K562 (cell line): Measurements from ENCODE around the gene NAA40. TPM values are rescaled to one million over a fixed set of nuclear protein-coding genes. Genes with fewer than 3 reads are reported as not detected.

Source experiments
- ATAC-seq: fragments of 200-7000 bp; cut with Tn5 transposase; 3 replicates; pipeline ENCODE4 v1.9.1; 2020; ENCODE audit warnings: moderate library complexity
- BruUV-seq: library from RNA; stranded (reverse); fragments of 400-500 nt; replicated peaks from 2 replicates; lab custom pipeline; 2021; lab: Mats Ljungman, UMichigan
- CTCF ChIA-PET: fragments of 300-600 bp; formaldehyde crosslinking; extraction: SDS; loops from one replicate; lab custom pipeline; 2021; ENCODE audit warnings: low intra/inter-chr PET ratio; lab: Yijun Ruan, JAX
- POLR2A ChIA-PET: fragments of 300-600, 350-650 bp; sonication (Branson Sonifier 250); formaldehyde crosslinking; extraction: SDS; loops from one replicate; lab custom pipeline; 2021; ENCODE audit warnings: antibody characterized with exemption, inconsistent platforms; lab: Yijun Ruan, JAX
- DNase-seq, 4 experiments: peaks; one replicate each; pipeline versions ENCODE4 v3.0.0 to v3.0.0-alpha.2; 2011 to 2018; ENCODE audit warnings: low spot score in 3 of 4, mixed read lengths in 3 of 4; ENCODE audit errors: extremely low read depth in 1 of 4
- FAIRE-seq: peaks from 2 replicates; lab custom pipeline; 2011; peaks lifted over from hg19 to GRCh38; lab: Jason Lieb, UNC
- H2AFZ ChIP-seq: 2 replicates; pipeline ENCODE4 v1.6.0; 2011; ENCODE audit warnings: low read depth, low read length, control low read depth, inconsistent platforms
- H3K27ac ChIP-seq: fragments of 200-600 bp; 3 replicates; pipeline ENCODE4 v1.8.0; 2011; ENCODE audit warnings: low read depth, mild to moderate bottlenecking, control low read depth, inconsistent platforms, low read length, moderate library complexity, mixed read lengths; ENCODE audit errors: extremely low read depth
- H3K27me3 ChIP-seq, 2 experiments: fragments of 300-600 bp in 1 of 2; 2 replicates in 1 of 2; 3 replicates in 1 of 2; pipeline versions ENCODE4 v1.6.0 to v1.8.0; 2011; ENCODE audit warnings: inconsistent platforms in 2 of 2, low read length in 2 of 2, mild to moderate bottlenecking in 1 of 2, mixed read lengths in 1 of 2, moderate library complexity in 1 of 2; ENCODE audit not compliant: control insufficient read depth in 2 of 2, insufficient read depth in 2 of 2
- H3K36me3 ChIP-seq: fragments of 300-600 bp; 3 replicates; pipeline ENCODE4 v1.8.0; 2011; ENCODE audit warnings: mild to moderate bottlenecking, low read length, inconsistent platforms; ENCODE audit not compliant: control insufficient read depth, insufficient read depth
- H3K4me1 ChIP-seq, 2 experiments: fragments of 200-600 bp in 1 of 2; replicated peaks in 1 of 2; 2 replicates in 1 of 2; 3 replicates in 1 of 2; pipeline versions ENCODE4 v1.5.1 to v1.8.0; 2011; ENCODE audit warnings: inconsistent platforms in 2 of 2, low read length in 2 of 2, mild to moderate bottlenecking in 1 of 2, mixed read lengths in 1 of 2, moderate library complexity in 1 of 2; ENCODE audit not compliant: control insufficient read depth in 2 of 2, insufficient read depth in 2 of 2
- H3K4me2 ChIP-seq: 2 replicates; pipeline ENCODE4 v1.6.1; 2011; ENCODE audit warnings: low read length, control low read depth, inconsistent platforms, mixed read lengths; ENCODE audit not compliant: insufficient read depth
- H3K4me3 ChIP-seq: fragments of 200-600 bp; sonication (generic), shearing (Covaris generic); 2 replicates; pipeline ENCODE4 v1.5.1; 2016; ENCODE audit warnings: control low read depth, inconsistent platforms
- H3K79me2 ChIP-seq: fragments of 200-600 bp; 3 replicates; pipeline ENCODE4 v1.8.0; 2011; ENCODE audit warnings: low read length, inconsistent platforms; ENCODE audit not compliant: control insufficient read depth, insufficient read depth
- H3K9ac ChIP-seq, 2 experiments: 2 replicates each; pipeline versions ENCODE4 v1.6.0 to v1.6.1; 2011; ENCODE audit warnings: low read depth in 2 of 2, low read length in 2 of 2, control low read depth in 1 of 2, inconsistent platforms in 1 of 2, mild to moderate bottlenecking in 1 of 2, mixed read lengths in 1 of 2; ENCODE audit not compliant: insufficient read depth in 1 of 2
- H3K9me1 ChIP-seq: one replicate; pipeline ENCODE4 v1.6.0; 2011; ENCODE audit warnings: inconsistent platforms, mild to moderate bottlenecking, low read length, moderate library complexity; ENCODE audit not compliant: control insufficient read depth, insufficient read depth
- H3K9me3 ChIP-seq: replicated peaks from 2 replicates; pipeline ENCODE4 v1.5.1; 2011; ENCODE audit warnings: low read depth, low read length, inconsistent platforms; ENCODE audit not compliant: control insufficient read depth, insufficient read depth
- H4K20me1 ChIP-seq: replicated peaks from 2 replicates; pipeline ENCODE4 v1.6.1; 2011; ENCODE audit warnings: low read length, inconsistent platforms, mixed read lengths; ENCODE audit not compliant: control insufficient read depth, insufficient read depth
- L3MBTL2 ChIP-seq: fragments of 450-650 bp; IDR thresholded peaks from 2 replicates; pipeline ENCODE4 v1.6.1; 2016; ENCODE audit warnings: mild to moderate bottlenecking, moderate library complexity
- MYC ChIP-seq, 2 experiments: fragments of 250-450 bp in 1 of 2; sonication (Bioruptor Pico) in 1 of 2; IDR thresholded peaks; 2 replicates each; pipeline versions ENCODE4 v1.5.1 to v1.6.1; 2012 to 2021; ENCODE audit warnings: low read depth in 2 of 2, borderline replicate concordance in 1 of 2, improper control_type of control experiment in 1 of 2, low read length in 1 of 2, mild to moderate bottlenecking in 1 of 2, moderate library complexity in 1 of 2
- SPI1 ChIP-seq: IDR thresholded peaks from 2 replicates; pipeline ENCODE4 v1.6.1; 2011; ENCODE audit warnings: low read depth, low read length, control low read depth, borderline replicate concordance
- ZNF589 ChIP-seq: fragments of 200-800 bp; sonication (Bioruptor generic); IDR thresholded peaks from 2 replicates; pipeline ENCODE4 v1.6.1; 2016; ENCODE audit warnings: low read depth, missing genetic modification characterization, missing compliant biosample characterization
- ZNF766 ChIP-seq: fragments of 200-800 bp; sonication (Bioruptor generic); conservative IDR thresholded peaks from 2 replicates; pipeline ENCODE4 v1.6.1; 2016; ENCODE audit warnings: missing genetic modification characterization, missing compliant biosample characterization
- WGBS: fragments of 100-300 bp; shearing (Covaris generic); methylation state at CpG from one replicate; pipeline ENCODE4 v1.1.6; 2016; ENCODE audit warnings: low coverage, mixed read lengths; ENCODE audit not compliant: insufficient coverage; ENCODE audit errors: missing lambda C conversion rate; 5-methylcytosine and 5-hydroxymethylcytosine counted together
- in situ Hi-C: fragments of 300-500 bp; cut with MboI; formaldehyde crosslinking; loops from 4 replicates; pipeline ENCODE4 v1.15.0; 2018; ENCODE audit warnings: inconsistent platforms, mixed read lengths
- intact Hi-C: fragments of 100-400 bp; cut with micrococcal nuclease; formaldehyde crosslinking; loops from 2 replicates; pipeline ENCODE4 v1.14.2; 2022
- polyA plus RNA-seq, 8 experiments: library from polyadenylated mRNA; depleted of rRNA in 4 of 8; stranded (reverse) in 5 of 8; unstranded in 3 of 8; fragments of >200 nt; fragmentation: Nextera tagmentation in 2 of 8; fragmentation: Illumina TruSeq in 1 of 8; extraction: Ambion mirVana in 2 of 8; extraction: Trizol in 1 of 8; gene quantifications; 2 replicates each; pipeline versions ENCODE4 v1.2.1 to v1.2.3, GENCODE V29; 2011 to 2014; ENCODE audit warnings: inconsistent platforms in 1 of 8, missing spikeins in 1 of 8
- total RNA-seq, 7 experiments: library from RNA; depleted of rRNA in 6 of 7; stranded (reverse); fragments of >200 nt in 6 of 7; fragmentation: Illumina TruSeq in 2 of 7; extraction: Trizol in 2 of 7; gene quantifications; 2 replicates each; pipeline versions ENCODE4 v1.2.1 to v1.2.3, GENCODE V29; 2011 to 2021; ENCODE audit warnings: low replicate concordance in 1 of 7
- TF ChIP-seq, protein P1 (sequence below): sonication (generic); formaldehyde crosslinking; IDR thresholded peaks from 2 replicates; pipeline ENCODE4 v1.9.0; 2022; ENCODE audit warnings: mild to moderate bottlenecking, missing genetic modification reagents
- TF ChIP-seq, protein P2 (sequence below): fragments of 450-650 bp; formaldehyde crosslinking; IDR thresholded peaks from 2 replicates; pipeline ENCODE4 v1.4.0; 2020; ENCODE audit warnings: mild to moderate bottlenecking, mixed read lengths
- TF ChIP-seq, protein P3 (sequence below), 2 experiments: fragments of 200-800 bp in 1 of 2; sonication (Bioruptor generic) in 1 of 2; sonication (generic) in 1 of 2; formaldehyde crosslinking in 1 of 2; IDR thresholded peaks in 1 of 2; conservative IDR thresholded peaks in 1 of 2; 2 replicates each; pipeline versions ENCODE4 v1.5.0 to v1.6.1; 2016 to 2020; ENCODE audit warnings: missing compliant biosample characterization in 1 of 2, missing genetic modification characterization in 1 of 2, missing genetic modification reagents in 1 of 2

Gene NAA40
- total and polyA plus RNA-seq, 9 of the 15 experiments (the other 6 are each of a cell fraction or from before 2014, with no cell fraction given): 6.2 to 39.0 (median 23.1) TPM

DNA sequence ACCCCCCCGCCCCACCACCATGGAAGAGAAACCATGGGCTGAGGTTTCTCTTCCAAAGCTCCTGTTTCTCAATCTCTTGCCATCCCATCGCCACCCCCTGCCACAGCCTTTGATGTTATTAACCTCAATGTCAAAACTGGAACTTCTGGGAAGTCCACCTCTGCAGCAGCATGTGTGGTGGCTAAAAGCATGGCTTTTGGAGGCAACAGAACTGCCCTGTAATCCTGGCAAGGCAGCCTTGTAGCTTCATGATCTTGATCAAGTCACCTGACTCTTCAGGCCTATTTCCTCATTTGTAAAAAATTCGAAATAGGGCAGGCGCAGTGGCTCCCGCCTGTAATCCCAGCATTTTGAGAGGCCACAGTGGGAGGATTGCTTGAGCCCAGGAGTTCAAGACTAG lies 32.1 kb downstream of the NAA40 start:
- Histone ChIP-seq H2AFZ (peak overlapping the region; percentile 48; the same call in 1 of the 2 replicates), H3K79me2 (peaks cover 16% of the 10 kb centered on the region), H3K4me2 (no peak overlapping the region), H3K9me3 (no peaks in the 10 kb centered on the region), H4K20me1 (peaks cover 3% of the 10 kb centered on the region), H3K27me3 (no peaks in the 10 kb centered on the region), H3K4me3 (no peak overlapping the region), H3K9ac (peak overlapping the region in 1 of 2 experiments; percentile 75; a peak in 1 of 4 replicates), H3K4me1 (peaks cover 7 to 13% of the 10 kb centered on the region in 2 experiments), H3K27ac (peak overlapping the region; percentile 29; the same call in 1 of the 3 replicates), H3K9me1 (no peaks in the 10 kb centered on the region), H3K36me3 (peaks cover 3% of the 10 kb centered on the region; the same call in 2 of the 3 replicates)
- intact Hi-C loops (no loop called here), in situ Hi-C loops (no loop called here)
- ChIA-PET CTCF (no interaction called here), POLR2A (interaction anchor here (0.9 kb wide), 2 partner anchors 18 to 131 kb away, joined by 4 read pairs; no protein-coding TSS in a partner anchor)
- FAIRE-seq (no peak), DNase-seq (peak in 1 of 4 experiments; percentile 34), ATAC-seq (no peak)
- WGBS: 31% methylated on average over 4 of the region's 5 CpGs
- BruUV-seq: no TSS peak
- TF ChIP-seq ZNF589 (0 out of 2 replicates have a peak, but pooled peaks have one; percentile 45), L3MBTL2 (peak; percentile 76), ZNF766 (CRISPR knock-in tag) (0 out of 2 replicates have a peak, but pooled peaks have one; percentile 66), SPI1 (peak; percentile 21; the same call in 1 of the 2 replicates), MYC (IDR thresholded peaks at IDR 0.05; ENCODE audit: low read depth, low read length) (0 out of 2 replicates have a peak, but pooled peaks have one; percentile 28), MYC (CRISPR knock-in tag; IDR thresholded peaks at IDR 0.05; ENCODE audit: borderline replicate concordance, low read depth) (no peak)
- TF ChIP-seq, protein P1, sequence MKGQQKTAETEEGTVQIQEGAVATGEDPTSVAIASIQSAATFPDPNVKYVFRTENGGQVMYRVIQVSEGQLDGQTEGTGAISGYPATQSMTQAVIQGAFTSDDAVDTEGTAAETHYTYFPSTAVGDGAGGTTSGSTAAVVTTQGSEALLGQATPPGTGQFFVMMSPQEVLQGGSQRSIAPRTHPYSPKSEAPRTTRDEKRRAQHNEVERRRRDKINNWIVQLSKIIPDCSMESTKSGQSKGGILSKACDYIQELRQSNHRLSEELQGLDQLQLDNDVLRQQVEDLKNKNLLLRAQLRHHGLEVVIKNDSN (CRISPR knock-in tag): peak; percentile 66
- TF ChIP-seq, protein P2, sequence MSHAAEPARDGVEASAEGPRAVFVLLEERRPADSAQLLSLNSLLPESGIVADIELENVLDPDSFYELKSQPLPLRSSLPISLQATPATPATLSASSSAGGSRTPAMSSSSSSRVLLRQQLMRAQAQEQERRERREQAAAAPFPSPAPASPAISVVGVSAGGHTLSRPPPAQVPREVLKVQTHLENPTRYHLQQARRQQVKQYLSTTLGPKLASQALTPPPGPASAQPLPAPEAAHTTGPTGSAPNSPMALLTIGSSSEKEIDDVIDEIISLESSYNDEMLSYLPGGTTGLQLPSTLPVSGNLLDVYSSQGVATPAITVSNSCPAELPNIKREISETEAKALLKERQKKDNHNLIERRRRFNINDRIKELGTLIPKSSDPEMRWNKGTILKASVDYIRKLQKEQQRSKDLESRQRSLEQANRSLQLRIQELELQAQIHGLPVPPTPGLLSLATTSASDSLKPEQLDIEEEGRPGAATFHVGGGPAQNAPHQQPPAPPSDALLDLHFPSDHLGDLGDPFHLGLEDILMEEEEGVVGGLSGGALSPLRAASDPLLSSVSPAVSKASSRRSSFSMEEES (CRISPR knock-in tag): peak; percentile 28; the same call in 1 of the 2 replicates
- TF ChIP-seq, protein P3, sequence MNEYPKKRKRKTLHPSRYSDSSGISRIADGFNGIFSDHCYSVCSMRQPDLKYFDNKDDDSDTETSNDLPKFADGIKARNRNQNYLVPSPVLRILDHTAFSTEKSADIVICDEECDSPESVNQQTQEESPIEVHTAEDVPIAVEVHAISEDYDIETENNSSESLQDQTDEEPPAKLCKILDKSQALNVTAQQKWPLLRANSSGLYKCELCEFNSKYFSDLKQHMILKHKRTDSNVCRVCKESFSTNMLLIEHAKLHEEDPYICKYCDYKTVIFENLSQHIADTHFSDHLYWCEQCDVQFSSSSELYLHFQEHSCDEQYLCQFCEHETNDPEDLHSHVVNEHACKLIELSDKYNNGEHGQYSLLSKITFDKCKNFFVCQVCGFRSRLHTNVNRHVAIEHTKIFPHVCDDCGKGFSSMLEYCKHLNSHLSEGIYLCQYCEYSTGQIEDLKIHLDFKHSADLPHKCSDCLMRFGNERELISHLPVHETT (CRISPR knock-in tag; conservative IDR thresholded peaks at IDR 0.05 in 1 of 2, IDR thresholded peaks at IDR 0.05 in 1 of 2): 0 out of 4 replicates have a peak, but pooled peaks of 1 of the 2 experiments have one; percentile 38
